Spleen (tissue), 7 donors: ENCODE data around the gene UBN1.

Source experiments
- POLR2A ChIP-seq, 3 donors: fragments of 450-650 bp; IDR thresholded peaks; one replicate each; pipeline ENCODE4 v1.5.1; 2017; ENCODE audit warnings: antibody characterized with exemption in 3 of 3, mild to moderate bottlenecking in 1 of 3
- TF ChIP-seq, protein P1 (sequence below), 11 experiments: fragments of 200-600 bp in 7 of 11; fragments of 450-650 bp in 4 of 11; sonication (generic) in 4 of 11; IDR thresholded peaks in 8 of 11; conservative IDR thresholded peaks in 3 of 11; 1 replicate in 7 of 11; 2 replicates in 4 of 11; pipeline versions ENCODE4 v1.4.0 to v1.8.0; 2016 to 2021; ENCODE audit warnings: antibody characterized with exemption in 11 of 11, inconsistent platforms in 4 of 11, mild to moderate bottlenecking in 1 of 11
- donor health status: DM: no; HTN: no; CAD: no; lungs with moderate emphysema.
- donor health status: DM: no; HTN: no; CAD: no.
- donor health status: DM: no; HTN: no; CAD: no.

DNA sequence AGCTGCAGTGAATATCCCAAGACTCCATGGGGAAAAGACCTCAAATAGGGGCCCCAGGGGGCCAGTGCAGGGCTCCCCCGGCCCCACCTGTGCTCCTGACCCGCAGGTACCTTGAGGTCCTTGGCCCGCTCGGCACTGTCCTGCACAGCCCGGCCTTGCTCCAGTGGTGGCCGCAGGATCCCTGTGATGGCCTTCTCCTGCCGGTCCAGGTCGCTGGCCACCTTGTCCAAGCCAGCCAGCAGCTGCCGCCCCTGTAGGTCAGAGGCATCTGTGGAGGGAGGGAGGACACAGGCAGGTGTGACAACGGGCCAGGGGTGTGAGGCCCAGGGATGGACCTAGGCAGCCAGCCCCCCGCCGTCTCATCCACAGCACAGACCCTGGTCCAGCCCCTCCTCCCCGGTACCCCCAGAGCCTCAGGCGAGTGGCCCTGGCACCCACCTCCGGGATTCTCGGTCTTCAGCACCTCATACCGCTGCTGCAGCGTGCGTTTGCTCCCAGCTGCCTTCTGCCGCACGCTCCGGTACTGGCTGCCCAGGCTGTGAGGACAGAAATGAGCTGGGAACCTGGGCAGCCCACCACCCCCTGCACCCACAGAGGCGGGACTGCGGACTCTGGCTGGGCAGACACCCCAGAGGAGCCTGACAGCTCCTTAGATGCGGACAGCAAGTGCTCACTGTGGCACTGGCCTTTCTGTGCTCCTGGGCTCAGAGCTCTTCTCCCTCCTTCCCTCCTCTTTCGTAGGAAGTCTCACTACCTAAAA, 46.0 kb downstream of the UBN1 start:
- TF ChIP-seq, protein P1, sequence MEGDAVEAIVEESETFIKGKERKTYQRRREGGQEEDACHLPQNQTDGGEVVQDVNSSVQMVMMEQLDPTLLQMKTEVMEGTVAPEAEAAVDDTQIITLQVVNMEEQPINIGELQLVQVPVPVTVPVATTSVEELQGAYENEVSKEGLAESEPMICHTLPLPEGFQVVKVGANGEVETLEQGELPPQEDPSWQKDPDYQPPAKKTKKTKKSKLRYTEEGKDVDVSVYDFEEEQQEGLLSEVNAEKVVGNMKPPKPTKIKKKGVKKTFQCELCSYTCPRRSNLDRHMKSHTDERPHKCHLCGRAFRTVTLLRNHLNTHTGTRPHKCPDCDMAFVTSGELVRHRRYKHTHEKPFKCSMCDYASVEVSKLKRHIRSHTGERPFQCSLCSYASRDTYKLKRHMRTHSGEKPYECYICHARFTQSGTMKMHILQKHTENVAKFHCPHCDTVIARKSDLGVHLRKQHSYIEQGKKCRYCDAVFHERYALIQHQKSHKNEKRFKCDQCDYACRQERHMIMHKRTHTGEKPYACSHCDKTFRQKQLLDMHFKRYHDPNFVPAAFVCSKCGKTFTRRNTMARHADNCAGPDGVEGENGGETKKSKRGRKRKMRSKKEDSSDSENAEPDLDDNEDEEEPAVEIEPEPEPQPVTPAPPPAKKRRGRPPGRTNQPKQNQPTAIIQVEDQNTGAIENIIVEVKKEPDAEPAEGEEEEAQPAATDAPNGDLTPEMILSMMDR (IDR thresholded peaks at IDR 0.05 in 8 of 11, conservative IDR thresholded peaks at IDR 0.05 in 3 of 11), result no peak
- no peak for TF ChIP-seq POLR2A (IDR thresholded peaks at IDR 0.05)
